Hepatocyte (in vitro differentiated cells): Measurements from ENCODE around the gene TAS2R50. TPM values are rescaled to one million over a fixed set of nuclear protein-coding genes. Genes with fewer than 3 reads are reported as not detected.
A peak's percentile ranks its signal among the peaks of the same experiment; 100 is the strongest.

Experiments
- DNase-seq: peaks from one replicate; pipeline ENCODE4 v3.0.0-alpha.2; 2016; ENCODE audit warnings: low spot score
- H2AFZ ChIP-seq: fragments of 200-600 bp; sonication (generic); 2 replicates; pipeline ENCODE4 v1.6.0; 2016; ENCODE audit warnings: antibody characterized with exemption, mild to moderate bottlenecking
- H3K27ac ChIP-seq: fragments of 200-600 bp; sonication (generic); 2 replicates; pipeline ENCODE4 v1.5.1; 2016; ENCODE audit warnings: mild to moderate bottlenecking
- H3K27me3 ChIP-seq: fragments of 200-600 bp; sonication (generic); 2 replicates; pipeline ENCODE4 v1.6.1; 2016
- H3K36me3 ChIP-seq: fragments of 200-600 bp; sonication (generic); replicated peaks from 2 replicates; pipeline ENCODE4 v1.5.1; 2016; ENCODE audit warnings: low read depth; ENCODE audit not compliant: insufficient read depth
- H3K4me1 ChIP-seq: fragments of 200-600 bp; sonication (generic); 2 replicates; pipeline ENCODE4 v1.5.1; 2016; ENCODE audit warnings: mild to moderate bottlenecking, moderate library complexity; ENCODE audit not compliant: insufficient read depth
- H3K4me2 ChIP-seq: fragments of 200-600 bp; sonication (generic); 2 replicates; pipeline ENCODE4 v1.6.0; 2016
- H3K4me3 ChIP-seq: fragments of 200-600 bp; sonication (generic); 2 replicates; pipeline ENCODE4 v1.5.1; 2016; ENCODE audit warnings: mild to moderate bottlenecking
- H3K79me2 ChIP-seq: fragments of 200-600 bp; sonication (generic); 2 replicates; pipeline ENCODE4 v1.6.0; 2017; ENCODE audit warnings: mild to moderate bottlenecking
- H3K9me2 ChIP-seq: fragments of 200-600 bp; sonication (generic); replicated peaks from 2 replicates; pipeline ENCODE4 v1.6.0; 2017; ENCODE audit warnings: mild to moderate bottlenecking; ENCODE audit not compliant: insufficient read depth
- H3K9me3 ChIP-seq: fragments of 200-600 bp; sonication (generic); 2 replicates; pipeline ENCODE4 v1.5.1; 2016; ENCODE audit warnings: low read depth, mild to moderate bottlenecking
- H4K20me1 ChIP-seq: fragments of 200-600 bp; sonication (generic); 2 replicates; pipeline ENCODE4 v1.6.0; 2016; ENCODE audit warnings: mild to moderate bottlenecking; ENCODE audit not compliant: insufficient read depth, poor library complexity, severe bottlenecking
- EZH2 ChIP-seq: fragments of 200-600 bp; sonication (generic); IDR thresholded peaks from 2 replicates; pipeline ENCODE4 v1.6.1; 2016; ENCODE audit warnings: antibody characterized with exemption, mild to moderate bottlenecking, borderline replicate concordance
- EZH2phosphoT487 ChIP-seq: fragments of 200-600 bp; sonication (generic); IDR thresholded peaks from one replicate; pipeline ENCODE4 v1.6.1; 2018; ENCODE audit warnings: antibody characterized with exemption, mild to moderate bottlenecking, low read depth, moderate library complexity; ENCODE audit not compliant: unreplicated experiment, severe bottlenecking
- WGBS: methylation state at CpG from one replicate; pipeline ENCODE4 v1.1.6; 2016; ENCODE audit warnings: low lambda C conversion rate; ENCODE audit errors: missing lambda C conversion rate; 5-methylcytosine and 5-hydroxymethylcytosine counted together
- polyA plus RNA-seq: library from polyadenylated mRNA; unstranded; fragments of >200 nt; fragmentation: Nextera tagmentation; extraction: Ambion mirVana; gene quantifications from 2 replicates; pipeline ENCODE4 v1.2.1, GENCODE V29; 2016
- total RNA-seq: library from RNA; depleted of rRNA; stranded (reverse); fragments of >200 nt; gene quantifications from 2 replicates; pipeline ENCODE4 v1.2.3, GENCODE V29; 2014
- TF ChIP-seq, protein P1 (sequence below): fragments of 200-600 bp; sonication (generic); IDR thresholded peaks from 2 replicates; pipeline ENCODE4 v1.5.1; 2016; ENCODE audit warnings: antibody characterized with exemption, mild to moderate bottlenecking; ENCODE audit not compliant: poor library complexity

TAS2R50 gene
- total and polyA plus RNA-seq, 2 experiments from 2014 or later, result 2.0 TPM; not detected in 1

- no peak overlapping the region for H2AFZ ChIP-seq
- no peaks in the 10 kb centered on the region for H3K79me2 ChIP-seq
- peak overlapping the region; percentile 56 for H3K4me2 ChIP-seq
- H3K4me1 ChIP-seq, result peaks cover 4% of the 10 kb centered on the region
- TF ChIP-seq EZH2, result no peak
- TF ChIP-seq, protein P1, sequence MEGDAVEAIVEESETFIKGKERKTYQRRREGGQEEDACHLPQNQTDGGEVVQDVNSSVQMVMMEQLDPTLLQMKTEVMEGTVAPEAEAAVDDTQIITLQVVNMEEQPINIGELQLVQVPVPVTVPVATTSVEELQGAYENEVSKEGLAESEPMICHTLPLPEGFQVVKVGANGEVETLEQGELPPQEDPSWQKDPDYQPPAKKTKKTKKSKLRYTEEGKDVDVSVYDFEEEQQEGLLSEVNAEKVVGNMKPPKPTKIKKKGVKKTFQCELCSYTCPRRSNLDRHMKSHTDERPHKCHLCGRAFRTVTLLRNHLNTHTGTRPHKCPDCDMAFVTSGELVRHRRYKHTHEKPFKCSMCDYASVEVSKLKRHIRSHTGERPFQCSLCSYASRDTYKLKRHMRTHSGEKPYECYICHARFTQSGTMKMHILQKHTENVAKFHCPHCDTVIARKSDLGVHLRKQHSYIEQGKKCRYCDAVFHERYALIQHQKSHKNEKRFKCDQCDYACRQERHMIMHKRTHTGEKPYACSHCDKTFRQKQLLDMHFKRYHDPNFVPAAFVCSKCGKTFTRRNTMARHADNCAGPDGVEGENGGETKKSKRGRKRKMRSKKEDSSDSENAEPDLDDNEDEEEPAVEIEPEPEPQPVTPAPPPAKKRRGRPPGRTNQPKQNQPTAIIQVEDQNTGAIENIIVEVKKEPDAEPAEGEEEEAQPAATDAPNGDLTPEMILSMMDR, result no peak
- TF ChIP-seq EZH2phosphoT487, result no peak
- no peaks in the 10 kb centered on the region for H3K9me2 ChIP-seq
- DNase-seq, result peak; percentile 49
- H3K36me3 ChIP-seq, result no peaks in the 10 kb centered on the region
- H3K27me3 ChIP-seq, result no peaks in the 10 kb centered on the region
- no peaks in the 10 kb centered on the region for H4K20me1 ChIP-seq
- H3K4me3 ChIP-seq, result no peak overlapping the region
- H3K27ac ChIP-seq, result peak overlapping the region; percentile 11
- H3K9me3 ChIP-seq, result no peaks in the 10 kb centered on the region
- WGBS, result 80% methylated on average over 4 of the region's 4 CpGs
Measured at GRCh38 chr12:11015775-11016430, 29.2 kb upstream of the TAS2R50 start.

GRCh38 chr12:11014234-11014633, 27.5 kb upstream of the TAS2R50 start:
- Histone ChIP-seq H3K9me2 (no peaks in the 10 kb centered on the region), H3K79me2 (no peaks in the 10 kb centered on the region), H3K4me1 (peaks cover 4% of the 10 kb centered on the region), H3K4me2 (no peak overlapping the region), H3K9me3 (no peaks in the 10 kb centered on the region), H2AFZ (no peak overlapping the region), H3K4me3 (no peak overlapping the region), H3K27ac (no peak overlapping the region), H3K27me3 (no peaks in the 10 kb centered on the region), H4K20me1 (no peaks in the 10 kb centered on the region), H3K36me3 (no peaks in the 10 kb centered on the region)
- TF ChIP-seq EZH2phosphoT487 (no peak), EZH2 (no peak)
- TF ChIP-seq, protein P1, result no peak
- DNase-seq, result no peak

GRCh38 chr12:11007608-11008007, 20.9 kb upstream of the TAS2R50 start:
- no peaks in the 10 kb centered on the region for H3K36me3 ChIP-seq
- H3K27me3 ChIP-seq, result no peaks in the 10 kb centered on the region
- WGBS, result 100% methylated on average over 1 of the region's 1 CpG
- no peaks in the 10 kb centered on the region for H4K20me1 ChIP-seq
- H3K4me2 ChIP-seq, result no peak overlapping the region
- no peak for TF ChIP-seq EZH2phosphoT487
- TF ChIP-seq EZH2, result no peak
- TF ChIP-seq, protein P1, result no peak
- H3K4me3 ChIP-seq, result no peak overlapping the region
- no peaks in the 10 kb centered on the region for H3K79me2 ChIP-seq
- H3K9me2 ChIP-seq, result no peaks in the 10 kb centered on the region
- no peak overlapping the region for H3K27ac ChIP-seq
- H2AFZ ChIP-seq, result no peak overlapping the region
- DNase-seq, result no peak
- H3K4me1 ChIP-seq, result no peaks in the 10 kb centered on the region
- H3K9me3 ChIP-seq, result no peaks in the 10 kb centered on the region

DNA sequence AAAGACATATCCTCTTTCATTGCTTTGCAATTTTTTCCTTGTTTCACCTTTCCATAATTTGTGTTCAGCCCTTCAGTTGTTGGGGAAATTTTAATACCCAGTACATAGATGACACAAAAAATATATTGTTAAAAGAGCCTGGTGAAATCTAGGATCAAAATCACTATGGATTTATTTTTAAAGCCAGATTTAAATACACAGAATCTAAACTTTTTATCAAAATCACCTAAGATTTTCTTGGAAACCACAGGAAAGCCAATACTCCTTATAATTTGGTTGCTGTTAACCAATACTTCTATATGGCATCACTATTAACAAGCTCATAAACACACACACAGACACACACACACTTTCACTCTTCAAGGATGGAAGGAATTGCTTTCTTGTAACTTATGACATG, 11.5 kb upstream of the TAS2R50 start, which contains the start of gene TAS2R20:
TSS of gene TAS2R20 (minus strand) at position 101 of the 400 bp plus-strand sequence. CDS start 429 bp downstream, outside the sequence.
- no peaks in the 10 kb centered on the region for H4K20me1 ChIP-seq
- TF ChIP-seq EZH2 (no peak), EZH2phosphoT487 (no peak)
- TF ChIP-seq, protein P1, result no peak
- DNase-seq, result no peak
- no peaks in the 10 kb centered on the region for H3K79me2 ChIP-seq
- H3K4me3 ChIP-seq, result no peak within 1 kb of the TSS
- H2AFZ ChIP-seq, result no peak within 1 kb of the TSS
- no peak within 1 kb of the TSS for H3K4me2 ChIP-seq
- no peaks in the 10 kb centered on the region for H3K36me3 ChIP-seq
- no peaks in the 10 kb centered on the region for H3K27me3 ChIP-seq
- no peaks in the 10 kb centered on the region for H3K4me1 ChIP-seq
- H3K27ac ChIP-seq, result no peak within 1 kb of the TSS
- no peaks in the 10 kb centered on the region for H3K9me2 ChIP-seq
- H3K9me3 ChIP-seq, result no peaks in the 10 kb centered on the region
